OCI-LY7 (cell line): ENCODE results near the gene SELENOM. TPM values are rescaled to one million over a fixed set of nuclear protein-coding genes. Genes with fewer than 3 reads are reported as not detected.

Experiments
- BruUV-seq: library from RNA; stranded (reverse); fragments of 400-500 nt; replicated peaks from 2 replicates; lab custom pipeline; 2021; lab: Mats Ljungman, UMichigan
- CTCF ChIA-PET: fragments of 300-600 bp; sonication (Branson Sonifier 250); formaldehyde crosslinking; loops from one replicate; lab custom pipeline; 2022; ENCODE audit warnings: antibody characterized with exemption; ENCODE audit not compliant: unreplicated experiment; lab: Charles Lee
- POLR2A ChIA-PET: fragments of 300-600 bp; sonication (Branson Sonifier 250); formaldehyde crosslinking; loops from one replicate; lab custom pipeline; 2022; ENCODE audit warnings: antibody characterized with exemption; lab: Charles Lee
- DNase-seq: peaks from one replicate; pipeline ENCODE4 v3.0.0-alpha.2; 2015; ENCODE audit warnings: low spot score
- H2AFZ ChIP-seq: fragments of 200-600 bp; sonication (generic), shearing (Covaris generic); 2 replicates; pipeline ENCODE4 v1.6.1; 2014; ENCODE audit warnings: mild to moderate bottlenecking, antibody characterized with exemption, low read length, moderate library complexity
- H3K27ac ChIP-seq: fragments of 200-600 bp; sonication (generic); 2 replicates; pipeline ENCODE4 v1.5.1; 2014; ENCODE audit warnings: mixed run types, low read depth, mild to moderate bottlenecking, moderate library complexity, low read length, inconsistent platforms; ENCODE audit not compliant: poor library complexity, severe bottlenecking
- H3K36me3 ChIP-seq: fragments of 200-600 bp; sonication (generic); 2 replicates; pipeline ENCODE4 v1.6.1; 2014; ENCODE audit warnings: mild to moderate bottlenecking, antibody characterized with exemption, low read length, moderate library complexity, mixed read lengths; ENCODE audit not compliant: insufficient read depth
- H3K4me1 ChIP-seq: fragments of 200-600 bp; sonication (generic); 2 replicates; pipeline ENCODE4 v1.5.1; 2014; ENCODE audit warnings: mild to moderate bottlenecking, low read length; ENCODE audit not compliant: insufficient read depth, poor library complexity, severe bottlenecking
- H3K4me2 ChIP-seq: fragments of 200-600 bp; sonication (generic); 2 replicates; pipeline ENCODE4 v1.6.1; 2014; ENCODE audit warnings: mild to moderate bottlenecking, low read length
- H3K4me3 ChIP-seq: fragments of 200-600 bp; sonication (generic); 2 replicates; pipeline ENCODE4 v1.5.1; 2014; ENCODE audit warnings: mild to moderate bottlenecking, low read depth, low read length; ENCODE audit not compliant: poor library complexity, severe bottlenecking
- H3K79me2 ChIP-seq: fragments of 200-600 bp; sonication (generic); 2 replicates; pipeline ENCODE4 v1.6.1; 2016; ENCODE audit warnings: low read depth, mild to moderate bottlenecking, low read length, moderate library complexity, mixed read lengths; ENCODE audit not compliant: insufficient read depth
- H3K9me2 ChIP-seq: fragments of 200-600 bp; sonication (generic); 2 replicates; pipeline ENCODE4 v1.6.1; 2016; ENCODE audit warnings: mild to moderate bottlenecking, low read length, mixed read lengths; ENCODE audit not compliant: insufficient read depth
- H3K9me3 ChIP-seq: fragments of 200-600 bp; sonication (generic); 2 replicates; pipeline ENCODE4 v1.6.1; 2014; ENCODE audit warnings: mild to moderate bottlenecking, mixed run types, low read length, mixed read lengths
- H4K20me1 ChIP-seq: fragments of 200-600 bp; sonication (generic); 2 replicates; pipeline ENCODE4 v1.6.1; 2014; ENCODE audit warnings: mild to moderate bottlenecking, antibody characterized with exemption, low read length, moderate library complexity, mixed read lengths; ENCODE audit not compliant: insufficient read depth
- CTCF ChIP-seq: fragments of 200-600 bp; sonication (generic); conservative IDR thresholded peaks from 2 replicates; pipeline ENCODE4 v1.5.1; 2014; ENCODE audit warnings: mild to moderate bottlenecking, antibody characterized with exemption, low read length, moderate library complexity, mixed read lengths
- EZH2phosphoT487 ChIP-seq: fragments of 200-600 bp; sonication (generic); IDR thresholded peaks from 2 replicates; pipeline ENCODE4 v1.6.1; 2018; ENCODE audit warnings: low read depth, borderline replicate concordance, mild to moderate bottlenecking, mixed run types, antibody characterized with exemption, low read length, moderate library complexity, mixed read lengths
- intact Hi-C: fragments of 100-400 bp; cut with micrococcal nuclease; formaldehyde crosslinking; loops from one replicate; pipeline ENCODE4 v1.10.0; 2022; ENCODE audit not compliant: unreplicated experiment
- total RNA-seq, 2 experiments: library from RNA; depleted of rRNA in 1 of 2; stranded (reverse); fragments of >200 nt in 1 of 2; shearing (Covaris generic) in 1 of 2; gene quantifications; 2 replicates each; pipeline ENCODE4 v1.2.3, GENCODE V29; 2014 to 2022

The SELENOM gene
- total RNA-seq, 2 experiments from 2014 or later = 0.55 to 1.4 TPM

- Histone ChIP-seq H3K4me3 (no peak overlapping the region), H2AFZ (no peak overlapping the region), H3K4me2 (no peak overlapping the region), H3K9me2 (no peaks in the 10 kb centered on the region), H3K79me2 (no peaks in the 10 kb centered on the region), H3K9me3 (no peaks in the 10 kb centered on the region), H3K36me3 (no peaks in the 10 kb centered on the region), H3K27ac (no peak overlapping the region), H4K20me1 (no peaks in the 10 kb centered on the region), H3K4me1 (peaks cover 8% of the 10 kb centered on the region)
- intact Hi-C loops = no loop called here
- TF ChIP-seq CTCF = no peak
- TF ChIP-seq EZH2phosphoT487 = no peak
- POLR2A ChIA-PET = interaction anchor here (0.5 kb wide), 1 partner anchor 104 kb away, joined by 3 read pairs; no protein-coding TSS in a partner anchor
- DNase-seq = no peak
- CTCF ChIA-PET = no interaction called here
- BruUV-seq = no TSS peak
Measured at GRCh38 chr22:31126128-31126868, 18.9 kb upstream of the SELENOM start.

- TF ChIP-seq CTCF (no peak), EZH2phosphoT487 (no peak)
- no peaks in the 10 kb centered on the region for H4K20me1 ChIP-seq
- H3K36me3 ChIP-seq = no peaks in the 10 kb centered on the region
- H3K4me2 ChIP-seq = no peak overlapping the region
- DNase-seq = no peak
- H3K9me3 ChIP-seq = no peaks in the 10 kb centered on the region
- peaks cover 8% of the 10 kb centered on the region for H3K4me1 ChIP-seq
- no peaks in the 10 kb centered on the region for H3K9me2 ChIP-seq
- BruUV-seq = no TSS peak
- intact Hi-C loops = no loop called here
- CTCF ChIA-PET = no interaction called here
- no peak overlapping the region for H3K27ac ChIP-seq
- POLR2A ChIA-PET = interaction anchor here (0.5 kb wide), 1 partner anchor 104 kb away, joined by 3 read pairs; no protein-coding TSS in a partner anchor
- no peak overlapping the region for H3K4me3 ChIP-seq
- no peak overlapping the region for H2AFZ ChIP-seq
- no peaks in the 10 kb centered on the region for H3K79me2 ChIP-seq
Measured at GRCh38 chr22:31125521-31126117, 18.3 kb upstream of the SELENOM start.
